Nephron progenitor cell (in vitro differentiated cells): ENCODE data around the gene PARD3B.

Experiments used
- DNase-seq: peaks from one replicate; pipeline ENCODE4 v3.0.0; 2021
- H3K27ac Mint-ChIP-seq: 2 replicates; pipeline ENCODE4 v1.8.0; 2021; ENCODE audit warnings: mild to moderate bottlenecking, moderate library complexity, mixed read lengths
- H3K27me3 Mint-ChIP-seq: 2 replicates; pipeline ENCODE4 v1.8.0; 2021; ENCODE audit warnings: mild to moderate bottlenecking, low read depth, mixed read lengths; ENCODE audit not compliant: poor library complexity
- H3K36me3 Mint-ChIP-seq: 2 replicates; pipeline ENCODE4 v1.8.0; 2021; ENCODE audit warnings: low read depth, mixed read lengths
- H3K4me1 Mint-ChIP-seq: 2 replicates; pipeline ENCODE4 v1.8.0; 2021; ENCODE audit warnings: mixed read lengths
- H3K4me3 Mint-ChIP-seq: 2 replicates; pipeline ENCODE4 v1.8.0; 2021; ENCODE audit warnings: mild to moderate bottlenecking, moderate library complexity, mixed read lengths
- H3K9me3 Mint-ChIP-seq: 2 replicates; pipeline ENCODE4 v1.8.0; 2021; ENCODE audit warnings: mild to moderate bottlenecking, moderate library complexity, mixed read lengths
- TF ChIP-seq, protein P1 (sequence below): fragments of 200-600 bp; sonication (generic); IDR thresholded peaks from 2 replicates; pipeline ENCODE4 v1.5.0; 2021; ENCODE audit warnings: antibody characterized with exemption

PARD3B gene

DNA sequence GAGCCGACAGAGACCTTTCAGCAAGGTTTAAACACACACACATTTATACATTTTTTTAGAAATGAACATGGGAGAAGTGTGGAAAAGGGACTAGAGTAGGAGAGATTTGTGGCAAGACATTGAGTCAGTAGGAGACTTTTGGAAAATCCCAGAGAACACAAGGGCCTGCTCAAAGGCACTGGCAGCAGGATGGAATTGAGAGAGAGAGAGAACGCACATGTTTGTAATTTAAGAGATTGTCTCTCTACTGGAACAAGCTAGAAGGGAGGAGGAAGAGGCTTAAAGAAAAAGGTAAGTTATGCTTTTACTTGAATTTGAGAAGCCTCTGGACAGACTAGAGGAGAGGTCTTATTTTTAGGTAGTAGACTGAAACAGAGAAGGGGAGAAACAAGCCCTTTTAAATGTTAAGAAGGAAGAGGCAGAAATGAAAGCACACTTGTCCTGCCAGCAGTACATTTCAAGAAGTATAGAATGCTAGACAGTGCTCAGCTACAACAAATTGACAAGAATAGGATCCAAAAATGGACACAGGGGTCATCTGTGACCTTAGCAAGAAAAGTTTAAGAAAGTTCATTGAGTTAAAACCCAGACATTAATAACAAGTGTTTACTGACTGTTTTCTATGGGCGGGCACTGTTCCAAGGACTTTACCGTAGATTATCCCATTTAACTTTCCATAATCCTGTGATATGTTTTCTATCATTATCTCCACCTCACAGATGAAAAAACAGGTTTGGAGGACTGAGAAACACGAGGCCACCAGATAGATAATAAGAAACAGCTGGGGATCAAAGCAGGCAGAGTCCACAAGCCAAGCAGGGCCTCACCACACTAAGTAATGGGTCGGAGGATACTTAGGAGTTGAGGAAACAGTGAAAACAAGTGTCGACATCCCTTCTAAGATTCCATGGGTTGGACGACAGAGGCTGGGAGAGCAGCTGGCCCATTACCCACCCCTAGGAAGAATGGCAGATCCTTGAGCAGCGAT lies 830.5 kb downstream of the PARD3B start:
- Mint-ChIP-seq H3K27ac (peak overlapping the region; percentile 64), H3K4me1 (peaks cover 28% of the 10 kb centered on the region), H3K4me3 (no peak overlapping the region), H3K9me3 (peaks cover 6% of the 10 kb centered on the region), H3K27me3 (peaks cover 5% of the 10 kb centered on the region), H3K36me3 (no peaks in the 10 kb centered on the region)
- TF ChIP-seq, protein P1, sequence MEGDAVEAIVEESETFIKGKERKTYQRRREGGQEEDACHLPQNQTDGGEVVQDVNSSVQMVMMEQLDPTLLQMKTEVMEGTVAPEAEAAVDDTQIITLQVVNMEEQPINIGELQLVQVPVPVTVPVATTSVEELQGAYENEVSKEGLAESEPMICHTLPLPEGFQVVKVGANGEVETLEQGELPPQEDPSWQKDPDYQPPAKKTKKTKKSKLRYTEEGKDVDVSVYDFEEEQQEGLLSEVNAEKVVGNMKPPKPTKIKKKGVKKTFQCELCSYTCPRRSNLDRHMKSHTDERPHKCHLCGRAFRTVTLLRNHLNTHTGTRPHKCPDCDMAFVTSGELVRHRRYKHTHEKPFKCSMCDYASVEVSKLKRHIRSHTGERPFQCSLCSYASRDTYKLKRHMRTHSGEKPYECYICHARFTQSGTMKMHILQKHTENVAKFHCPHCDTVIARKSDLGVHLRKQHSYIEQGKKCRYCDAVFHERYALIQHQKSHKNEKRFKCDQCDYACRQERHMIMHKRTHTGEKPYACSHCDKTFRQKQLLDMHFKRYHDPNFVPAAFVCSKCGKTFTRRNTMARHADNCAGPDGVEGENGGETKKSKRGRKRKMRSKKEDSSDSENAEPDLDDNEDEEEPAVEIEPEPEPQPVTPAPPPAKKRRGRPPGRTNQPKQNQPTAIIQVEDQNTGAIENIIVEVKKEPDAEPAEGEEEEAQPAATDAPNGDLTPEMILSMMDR, result no peak
- DNase-seq, result no peak

DNA sequence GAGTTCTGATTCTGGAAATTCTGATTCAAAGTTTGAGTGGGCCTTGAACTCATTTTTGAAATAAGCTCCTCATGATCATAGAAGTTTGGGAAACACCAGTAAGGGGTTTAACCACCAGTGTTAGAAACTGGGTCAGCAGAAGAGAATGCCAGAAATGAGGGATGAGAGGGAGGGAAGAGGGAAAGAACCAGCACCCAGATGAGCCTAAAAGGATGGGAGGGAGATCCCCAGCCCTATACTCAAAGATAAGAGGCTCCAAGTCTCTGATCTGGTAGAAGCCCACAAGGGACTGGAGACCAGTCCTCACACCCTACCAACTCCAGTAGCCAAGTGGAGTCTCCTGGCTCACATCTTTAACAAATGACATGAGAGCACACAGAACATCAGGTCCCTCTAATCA lies 832.0 kb downstream of the PARD3B start:
- H3K4me3 Mint-ChIP-seq, result no peak overlapping the region
- no peaks in the 10 kb centered on the region for H3K36me3 Mint-ChIP-seq
- no peak overlapping the region for H3K27ac Mint-ChIP-seq
- no peaks in the 10 kb centered on the region for H3K9me3 Mint-ChIP-seq
- H3K27me3 Mint-ChIP-seq, result peaks cover 5% of the 10 kb centered on the region
- TF ChIP-seq, protein P1, result no peak
- peaks cover 28% of the 10 kb centered on the region for H3K4me1 Mint-ChIP-seq
- no peak for DNase-seq

DNA sequence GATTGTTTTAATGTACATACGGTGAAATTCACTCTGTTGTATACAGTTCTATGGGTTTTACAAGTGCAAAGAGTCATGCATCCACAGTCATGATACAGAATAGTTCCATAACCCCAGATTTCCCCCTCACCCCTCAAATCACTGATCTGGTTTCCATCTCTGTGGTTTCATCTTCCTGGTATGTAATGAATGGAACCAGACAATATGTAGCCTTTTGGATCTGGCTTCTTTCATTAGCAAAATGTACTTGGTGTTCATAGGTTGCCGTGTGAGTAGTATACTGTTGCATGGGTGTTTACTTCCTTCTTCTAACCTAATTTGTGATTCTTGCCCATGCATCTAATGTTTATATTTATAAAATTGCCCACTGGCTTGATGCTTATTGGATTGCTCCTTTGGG lies 838.3 kb downstream of the PARD3B start:
- no peak for DNase-seq
- TF ChIP-seq, protein P1, result no peak
- no peaks in the 10 kb centered on the region for H3K9me3 Mint-ChIP-seq
- H3K27ac Mint-ChIP-seq, result no peak overlapping the region
- peaks cover 5% of the 10 kb centered on the region for H3K27me3 Mint-ChIP-seq
- H3K4me1 Mint-ChIP-seq, result peaks cover 41% of the 10 kb centered on the region
- H3K4me3 Mint-ChIP-seq, result no peak overlapping the region
- no peaks in the 10 kb centered on the region for H3K36me3 Mint-ChIP-seq

DNA sequence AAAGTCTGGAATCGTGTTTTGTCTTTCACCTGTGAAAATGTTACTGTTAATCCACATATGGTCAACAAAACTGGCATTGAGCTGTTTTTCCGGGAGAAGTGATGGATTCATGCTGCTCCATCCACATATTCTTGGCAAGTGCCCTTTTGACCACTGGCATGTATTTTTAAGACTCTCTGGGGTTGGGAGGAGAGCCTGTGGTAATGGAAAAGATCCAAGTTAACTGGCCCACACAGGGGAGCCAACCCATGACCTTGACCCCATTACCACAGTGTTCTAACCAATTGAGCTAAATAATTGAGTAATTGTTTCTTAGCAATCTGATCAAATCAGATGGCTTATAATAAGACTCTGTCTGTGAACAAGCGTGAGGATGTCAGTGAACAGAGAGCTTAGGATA lies 840.8 kb downstream of the PARD3B start:
- no peak overlapping the region for H3K27ac Mint-ChIP-seq
- peaks cover 5% of the 10 kb centered on the region for H3K27me3 Mint-ChIP-seq
- no peaks in the 10 kb centered on the region for H3K36me3 Mint-ChIP-seq
- DNase-seq, result no peak
- peaks cover 45% of the 10 kb centered on the region for H3K4me1 Mint-ChIP-seq
- H3K4me3 Mint-ChIP-seq, result no peak overlapping the region
- TF ChIP-seq, protein P1, result no peak
- no peaks in the 10 kb centered on the region for H3K9me3 Mint-ChIP-seq

DNA sequence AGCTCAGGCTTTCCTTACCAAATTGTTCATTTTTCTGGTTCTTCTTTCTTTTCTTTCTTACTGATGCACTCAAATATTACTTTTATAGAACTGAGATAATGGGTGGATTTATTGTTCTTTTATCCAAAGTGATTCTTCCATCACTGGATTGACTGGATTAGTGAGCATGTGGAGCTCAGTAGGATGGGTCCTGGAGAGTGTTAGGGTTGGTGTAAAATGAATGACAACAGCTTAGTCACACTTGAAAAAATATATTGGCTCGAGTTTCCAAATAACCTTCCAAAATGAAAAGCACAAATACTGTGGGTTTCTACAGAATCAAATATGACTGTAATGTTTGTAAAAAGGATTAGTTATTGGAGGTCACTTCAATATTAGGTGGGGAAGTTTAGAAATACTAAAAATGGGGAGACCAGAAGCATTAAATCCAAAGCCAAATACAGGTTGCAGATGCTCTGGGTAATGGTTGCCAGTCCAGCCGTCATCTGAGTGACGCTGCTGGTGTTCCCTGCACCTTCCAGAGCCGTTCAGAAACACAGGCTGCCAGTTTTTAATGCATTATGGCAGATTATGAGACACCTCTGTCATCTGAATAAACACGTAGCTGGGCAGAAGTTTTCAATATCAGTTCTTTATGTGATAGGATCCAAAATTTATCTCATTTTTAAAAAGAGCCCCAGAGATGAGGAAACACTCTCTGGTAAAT lies 842.2 kb downstream of the PARD3B start:
- no peak for DNase-seq

More for the DNA sequence above, 842.2 kb downstream of the PARD3B start:
- Mint-ChIP-seq H3K27ac (no peak overlapping the region), H3K27me3 (peaks cover 5% of the 10 kb centered on the region), H3K4me1 (peaks cover 57% of the 10 kb centered on the region), H3K36me3 (no peaks in the 10 kb centered on the region), H3K4me3 (no peak overlapping the region), H3K9me3 (no peaks in the 10 kb centered on the region)
- TF ChIP-seq, protein P1, result no peak
